Colonic mucosa (tissue), 4 donors: ENCODE results near the gene COL1A1. TPM values are rescaled to one million over a fixed set of nuclear protein-coding genes. Genes with fewer than 3 reads are reported as not detected.

Experiments used
- DNase-seq: peaks from one replicate; pipeline ENCODE4 v3.0.0-alpha.2; 2020
- H3K27ac ChIP-seq: fragments of 200-600 bp; one replicate; pipeline ENCODE4 v1.8.0; 2021
- H3K27me3 ChIP-seq: fragments of 200-600 bp; one replicate; pipeline ENCODE4 v1.8.0; 2021
- H3K36me3 ChIP-seq: fragments of 200-600 bp; one replicate; pipeline ENCODE4 v1.8.0; 2021
- H3K4me1 ChIP-seq: fragments of 200-600 bp; one replicate; pipeline ENCODE4 v1.8.0; 2021; ENCODE audit warnings: mild to moderate bottlenecking
- H3K4me3 ChIP-seq: fragments of 200-600 bp; one replicate; pipeline ENCODE4 v1.8.0; 2021
- H3K9ac ChIP-seq, 2 donors: one replicate each; pipeline ENCODE4 v1.7.0; 2013; ENCODE audit warnings: control low read depth in 2 of 2, low read depth in 2 of 2, low read length in 2 of 2
- H3K9me3 ChIP-seq: fragments of 200-600 bp; one replicate; pipeline ENCODE4 v1.8.0; 2021
- intact Hi-C: fragments of 100-400 bp; cut with DNase I; formaldehyde crosslinking; loops from one replicate; pipeline ENCODE4 v1.14.1; 2022
- total RNA-seq, 2 donors: library from RNA; stranded (reverse); fragmentation: NEBNext Ultra II Directional in 1 of 2; extraction: Animal tissue kit (Norgen Biotek cat#: 25700) in 1 of 2; gene quantifications; one replicate each; pipeline ENCODE4 v1.2.1, GENCODE V29; 2021
- TF ChIP-seq, protein P1 (sequence below): fragments of 200-600 bp; IDR thresholded peaks from one replicate; pipeline ENCODE4 v1.8.0; 2022; ENCODE audit warnings: antibody characterized with exemption, mild to moderate bottlenecking
- donor health status: healthy.
- donor health status: DM: no; HTN: no; CAD: no.
- donor health status: DM: no; HTN: no; CAD: no.

COL1A1 gene
- total RNA-seq, 2 donors from 2014 or later = 74.7 to 127 TPM

DNA sequence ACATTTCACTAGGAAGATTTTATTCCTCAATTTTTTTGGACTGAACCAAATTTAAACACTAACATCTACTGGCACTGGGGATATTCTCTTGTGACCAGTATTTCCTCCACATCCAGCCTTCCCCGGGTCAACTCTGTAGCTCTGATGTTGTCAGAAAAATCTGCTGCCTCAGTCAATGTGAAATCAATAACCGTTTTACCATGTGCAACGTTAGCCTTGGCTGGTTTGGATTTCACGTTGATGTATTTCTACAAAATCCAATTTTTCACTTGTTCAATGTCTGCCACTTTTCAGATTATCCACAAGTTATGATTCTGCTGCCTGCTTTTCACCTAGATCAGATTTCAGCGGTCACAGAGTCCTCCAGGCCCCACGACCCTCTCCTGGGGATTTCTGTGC is 28.5 kb downstream of the COL1A1 start:
- H3K4me3 ChIP-seq = no peak overlapping the region
- intact Hi-C loops = no loop called here
- peaks cover 4% of the 10 kb centered on the region for H3K4me1 ChIP-seq
- H3K36me3 ChIP-seq = no peaks in the 10 kb centered on the region
- no peak overlapping the region for H3K9ac ChIP-seq
- no peak overlapping the region for H3K27ac ChIP-seq
- DNase-seq = no peak
- TF ChIP-seq, protein P1, sequence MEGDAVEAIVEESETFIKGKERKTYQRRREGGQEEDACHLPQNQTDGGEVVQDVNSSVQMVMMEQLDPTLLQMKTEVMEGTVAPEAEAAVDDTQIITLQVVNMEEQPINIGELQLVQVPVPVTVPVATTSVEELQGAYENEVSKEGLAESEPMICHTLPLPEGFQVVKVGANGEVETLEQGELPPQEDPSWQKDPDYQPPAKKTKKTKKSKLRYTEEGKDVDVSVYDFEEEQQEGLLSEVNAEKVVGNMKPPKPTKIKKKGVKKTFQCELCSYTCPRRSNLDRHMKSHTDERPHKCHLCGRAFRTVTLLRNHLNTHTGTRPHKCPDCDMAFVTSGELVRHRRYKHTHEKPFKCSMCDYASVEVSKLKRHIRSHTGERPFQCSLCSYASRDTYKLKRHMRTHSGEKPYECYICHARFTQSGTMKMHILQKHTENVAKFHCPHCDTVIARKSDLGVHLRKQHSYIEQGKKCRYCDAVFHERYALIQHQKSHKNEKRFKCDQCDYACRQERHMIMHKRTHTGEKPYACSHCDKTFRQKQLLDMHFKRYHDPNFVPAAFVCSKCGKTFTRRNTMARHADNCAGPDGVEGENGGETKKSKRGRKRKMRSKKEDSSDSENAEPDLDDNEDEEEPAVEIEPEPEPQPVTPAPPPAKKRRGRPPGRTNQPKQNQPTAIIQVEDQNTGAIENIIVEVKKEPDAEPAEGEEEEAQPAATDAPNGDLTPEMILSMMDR = no peak
- no peaks in the 10 kb centered on the region for H3K27me3 ChIP-seq
- no peaks in the 10 kb centered on the region for H3K9me3 ChIP-seq

DNA sequence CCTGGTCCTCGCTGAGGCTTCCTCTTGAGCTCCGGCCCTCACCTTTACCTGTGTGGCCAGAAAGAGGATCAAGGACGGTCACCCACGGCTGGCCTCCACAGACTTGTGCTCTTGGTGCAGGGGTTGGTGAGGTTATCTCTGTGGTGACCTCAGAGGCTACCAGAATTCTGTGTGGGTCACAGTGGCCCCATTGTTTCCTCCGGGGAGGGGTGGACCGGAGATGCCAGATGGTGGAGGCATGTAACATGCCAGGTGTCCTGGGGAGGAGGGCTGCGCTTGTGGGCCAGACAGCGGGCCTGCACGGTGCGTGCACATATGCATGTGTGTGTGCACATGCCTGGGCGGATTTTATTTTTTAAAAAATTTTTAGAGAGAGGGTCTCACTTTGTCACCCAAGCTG is 29.3 kb downstream of the COL1A1 start:
- Histone ChIP-seq H3K36me3 (no peaks in the 10 kb centered on the region), H3K4me3 (no peak overlapping the region), H3K27me3 (no peaks in the 10 kb centered on the region), H3K9me3 (no peaks in the 10 kb centered on the region), H3K27ac (no peak overlapping the region), H3K9ac (no peak overlapping the region), H3K4me1 (no peaks in the 10 kb centered on the region)
- intact Hi-C loops = no loop called here
- TF ChIP-seq, protein P1 = no peak
- no peak for DNase-seq

DNA sequence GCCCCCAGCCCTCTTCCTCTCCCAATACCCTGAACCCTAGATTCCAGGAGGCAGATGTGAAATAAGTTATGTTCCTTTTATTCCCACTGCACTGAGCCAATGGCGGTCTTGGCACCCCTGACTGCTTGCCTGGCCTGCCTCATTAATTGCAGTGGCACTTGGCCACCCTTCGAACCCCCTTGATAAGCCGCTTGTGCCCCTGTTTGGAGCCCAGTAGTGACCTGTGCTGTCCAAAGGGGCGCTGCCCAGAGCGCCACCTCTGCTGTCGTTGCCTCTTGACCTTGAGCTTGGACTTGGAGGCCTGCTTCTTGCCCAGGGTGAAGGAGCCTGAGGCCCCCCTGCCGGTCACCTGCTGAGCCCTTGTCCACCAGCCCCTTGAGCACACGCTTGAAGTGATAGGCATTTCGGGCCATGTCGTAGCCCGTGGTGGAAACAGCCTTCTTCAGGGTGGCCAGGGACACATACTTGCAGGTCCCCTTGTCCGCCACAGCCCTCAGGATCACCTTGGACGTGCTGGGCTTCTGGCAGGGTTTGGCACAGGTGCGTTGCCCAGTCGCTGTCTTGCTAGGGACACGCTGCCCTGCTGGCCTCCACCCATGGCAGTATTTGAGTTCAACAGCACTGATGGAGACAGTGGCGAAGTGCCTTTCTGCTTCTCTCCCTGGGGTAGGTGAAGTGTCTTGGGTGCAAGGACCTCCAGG is 29.9 kb downstream of the COL1A1 start:
- Histone ChIP-seq H3K27me3 (no peaks in the 10 kb centered on the region), H3K9me3 (no peaks in the 10 kb centered on the region), H3K36me3 (no peaks in the 10 kb centered on the region), H3K4me3 (no peak overlapping the region), H3K4me1 (no peaks in the 10 kb centered on the region), H3K27ac (no peak overlapping the region), H3K9ac (no peak overlapping the region)
- DNase-seq = no peak
- TF ChIP-seq, protein P1 = no peak
- intact Hi-C loops = loop anchor here (2.0 kb wide), 1 partner anchor 25 kb away; no protein-coding TSS in a partner anchor

DNA sequence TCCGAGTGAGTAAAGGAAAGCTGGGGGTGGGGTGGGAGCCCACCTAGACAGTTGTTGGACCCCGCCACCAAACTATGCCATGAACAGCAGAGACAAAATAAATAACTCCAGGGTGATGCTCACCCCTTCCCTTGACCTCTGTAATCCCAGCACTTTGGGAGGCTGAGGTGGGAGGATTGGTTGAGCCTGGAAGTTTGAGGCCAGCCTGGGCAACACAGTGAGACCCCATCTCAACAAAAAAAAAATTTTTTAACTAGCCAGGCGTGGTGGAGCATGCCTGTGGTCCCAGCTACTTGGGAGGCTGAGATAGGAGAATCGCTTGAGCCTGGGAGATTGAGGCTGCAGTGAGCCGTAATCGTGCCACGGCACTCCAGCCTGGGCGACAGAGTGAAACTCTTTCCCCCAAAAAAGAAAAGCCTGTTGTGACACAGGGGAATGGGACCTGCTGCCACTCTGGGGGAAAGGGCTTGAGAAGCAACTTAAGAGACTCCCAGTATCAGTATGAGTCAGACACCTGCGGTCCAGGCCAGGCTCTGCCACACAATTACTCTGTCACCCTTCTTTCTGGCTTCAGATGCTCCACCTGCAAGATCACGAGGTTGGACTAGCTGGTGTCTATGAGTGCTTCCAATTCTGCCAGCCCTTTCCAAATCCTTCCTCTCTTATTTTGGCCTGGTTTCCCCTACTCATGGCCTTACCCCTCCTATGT is 30.6 kb downstream of the COL1A1 start:
- no peak overlapping the region for H3K9ac ChIP-seq
- H3K4me1 ChIP-seq = no peaks in the 10 kb centered on the region
- TF ChIP-seq, protein P1 = no peak
- no peaks in the 10 kb centered on the region for H3K27me3 ChIP-seq
- intact Hi-C loops = loop anchor here (2.0 kb wide), 1 partner anchor 26 kb away; no protein-coding TSS in a partner anchor
- H3K27ac ChIP-seq = no peak overlapping the region
- no peaks in the 10 kb centered on the region for H3K36me3 ChIP-seq
- no peak for DNase-seq
- H3K9me3 ChIP-seq = no peaks in the 10 kb centered on the region
- no peak overlapping the region for H3K4me3 ChIP-seq

DNA sequence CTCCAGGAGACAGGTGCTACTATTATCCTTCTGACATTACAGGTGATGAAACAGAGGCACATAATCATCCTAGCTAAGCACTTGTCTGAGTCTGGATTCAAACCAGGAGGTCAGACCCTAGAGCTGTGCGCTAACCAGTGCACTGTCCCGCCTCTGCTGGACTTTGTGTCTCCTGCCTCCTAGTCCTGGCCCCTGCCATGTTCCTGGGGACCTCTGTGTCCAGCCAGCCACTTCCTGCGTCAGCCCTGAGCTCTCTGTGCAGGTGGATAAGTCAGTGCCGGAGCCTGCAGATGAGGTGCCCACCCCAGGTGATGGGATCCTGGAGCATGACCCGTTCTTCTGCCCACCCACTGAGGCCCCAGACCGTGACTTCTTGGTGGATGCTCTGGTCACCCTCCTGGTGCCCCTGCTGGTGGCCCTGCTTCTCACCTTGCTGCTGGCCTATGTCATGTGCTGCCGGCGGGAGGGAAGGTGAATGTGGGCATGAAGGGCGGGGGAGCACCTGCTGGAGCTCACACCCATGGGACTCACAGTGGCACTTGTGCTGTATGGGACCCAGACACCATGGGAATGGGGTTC is 31.5 kb downstream of the COL1A1 start:
- Histone ChIP-seq H3K4me1 (no peaks in the 10 kb centered on the region), H3K36me3 (no peaks in the 10 kb centered on the region), H3K27me3 (no peaks in the 10 kb centered on the region), H3K9me3 (no peaks in the 10 kb centered on the region), H3K27ac (no peak overlapping the region), H3K4me3 (no peak overlapping the region), H3K9ac (no peak overlapping the region)
- TF ChIP-seq, protein P1 = no peak
- DNase-seq = no peak
- intact Hi-C loops = loop anchor here (2.0 kb wide), 1 partner anchor 27 kb away; no protein-coding TSS in a partner anchor
